ENCODE measurements around the gene ALG10B. TPM values are rescaled to one million over a fixed set of nuclear protein-coding genes. Genes with fewer than 3 reads are reported as not detected.

Gene ALG10B
- total and polyA plus RNA-seq, 2 of the 4 experiments (the other 2 are of a cell fraction) = 2.9 to 3.6 TPM

- TF ChIP-seq ELK1 (IDR thresholded peaks at IDR 0.05; ENCODE audit: borderline replicate concordance, low read depth, low read length) (no peak), SMC3 (IDR thresholded peaks at IDR 0.05; ENCODE audit: low read depth, low read length) (no peak)
Measured at GRCh38 chr12:38269897-38270296, 46.7 kb upstream of the ALG10B start (continued).

DNA sequence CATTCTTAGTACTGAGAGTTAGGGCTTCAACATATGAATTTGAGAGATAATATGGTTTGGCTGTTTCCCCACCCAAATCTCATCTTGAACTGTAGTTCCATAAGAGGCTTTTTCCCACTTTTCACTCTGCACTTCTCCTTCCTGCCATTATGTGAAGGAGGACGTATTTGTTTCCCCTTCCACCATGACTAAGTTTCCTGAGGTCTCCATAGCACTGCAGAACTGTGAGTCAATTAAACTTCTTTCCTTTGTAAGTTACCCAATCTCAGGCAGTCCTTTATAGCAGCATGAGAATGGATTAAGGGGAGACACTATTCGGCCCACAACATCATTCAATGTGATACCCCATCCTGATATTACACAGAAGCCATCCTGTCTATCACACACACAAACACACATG lies 36.8 kb upstream of the ALG10B start:
- H3K9me1 ChIP-seq (ENCODE audit: insufficient read depth, low read length) = no peaks in the 10 kb centered on the region
- no peak overlapping the region for H3K27ac ChIP-seq (ENCODE audit: insufficient read depth, low read length)
- no peak overlapping the region for H3K4ac ChIP-seq (ENCODE audit: low read depth, low read length)
- H2AK5ac ChIP-seq (ENCODE audit: low read depth, low read length) = no peak overlapping the region
- no peak overlapping the region for H3K4me3 ChIP-seq (ENCODE audit: insufficient read depth, low read depth, low read length)
- in situ Hi-C loops (cut with MboI; ENCODE audit: low sequenced_read_pairs) (no loop called here), dilution Hi-C loops (cut with HindIII; ENCODE audit: low sequenced_read_pairs, unreplicated experiment) (no loop called here), intact Hi-C loops (cut with micrococcal nuclease) (no loop called here)
- no peak overlapping the region for H4K8ac ChIP-seq (ENCODE audit: low read depth in 2 of 2, low read length in 2 of 2)
- H2BK15ac ChIP-seq (ENCODE audit: low read depth, low read length) = no peak overlapping the region
- no peak overlapping the region for H2BK20ac ChIP-seq (ENCODE audit: low read depth, low read length)
- no peaks in the 10 kb centered on the region for H3K79me1 ChIP-seq (ENCODE audit: low read depth in 1 of 2, low read length in 2 of 2)
- 0 out of 2 replicates have a peak, but pooled peaks cover 1% of the 10 kb centered on the region for H3K9me3 ChIP-seq (ENCODE audit: control insufficient read depth, insufficient read depth, low read length)
- H3K56ac ChIP-seq (ENCODE audit: extremely low read depth, insufficient read depth, low read length) = no peak overlapping the region
- ATAC-seq (ENCODE audit: low read depth) = no peak
- H3K4me1 ChIP-seq (ENCODE audit: control insufficient read depth, insufficient read depth, low read length) = no peaks in the 10 kb centered on the region
- H4K20me1 ChIP-seq (ENCODE audit: insufficient read depth, low read length) = no peaks in the 10 kb centered on the region
- POLR2A ChIA-PET (ENCODE audit: unreplicated experiment) = no interaction called here
- CTCF ChIA-PET = no interaction called here
- H3K23ac ChIP-seq (ENCODE audit: low read depth, low read length) = no peak overlapping the region
- no CpG with 5 or more reads among the region's 2 CpGs for whole genome bisulfite sequencing, 2 experiments (ENCODE audit: extremely low coverage in 2 of 2, insufficient read length in 1 of 2)
- H2AK9ac ChIP-seq (replicated peaks; ENCODE audit: low read depth, low read length, poor library complexity) = no peak overlapping the region
- DNase-seq = no peak
- no peaks in the 10 kb centered on the region for H3K27me3 ChIP-seq (ENCODE audit: control insufficient read depth, insufficient read depth, low read length)
- no peak overlapping the region for H2AFZ ChIP-seq (replicated peaks; ENCODE audit: low read length, poor library complexity)
- no TSS peak for BruUV-seq (replicated peaks)
- H3K14ac ChIP-seq (replicated peaks; ENCODE audit: low read depth, low read length) = no peak overlapping the region
- H3K9ac ChIP-seq (ENCODE audit: low read depth, low read length) = no peak overlapping the region
- no peak overlapping the region for H2BK5ac ChIP-seq (ENCODE audit: low read depth, low read length, poor library complexity, severe bottlenecking)
- H3K18ac ChIP-seq (ENCODE audit: low read depth, low read length) = no peak overlapping the region
- no peak overlapping the region for H3K4me2 ChIP-seq (ENCODE audit: low read depth, low read length)
- H4K5ac ChIP-seq (ENCODE audit: low read depth, low read length) = no peak overlapping the region
- no peaks in the 10 kb centered on the region for H3K36me3 ChIP-seq (ENCODE audit: control insufficient read depth, insufficient read depth, low read length)
- no peak overlapping the region for H2BK120ac ChIP-seq (ENCODE audit: low read depth, low read length)
- H4K91ac ChIP-seq (ENCODE audit: insufficient read depth, low read depth, low read length) = no peak overlapping the region
- TF ChIP-seq CEBPB (IDR thresholded peaks at IDR 0.05; ENCODE audit: low read depth, low read length) = no peak
- TF ChIP-seq RCOR1 (IDR thresholded peaks at IDR 0.05; ENCODE audit: insufficient replicate concordance, low read length) = no peak
- no peak for TF ChIP-seq NFE2L2 (IDR thresholded peaks at IDR 0.05; ENCODE audit: low read depth, low read length)
- TF ChIP-seq MAZ (IDR thresholded peaks at IDR 0.05; ENCODE audit: borderline replicate concordance, low read depth, low read length) = no peak
- no peak for TF ChIP-seq USF2 (IDR thresholded peaks at IDR 0.05; ENCODE audit: low read depth, low read length)
- TF ChIP-seq CTCF (conservative IDR thresholded peaks at IDR 0.05; ENCODE audit: low read depth, low read length) = no peak
- no peak for TF ChIP-seq BHLHE40 (IDR thresholded peaks at IDR 0.05; ENCODE audit: low read depth, low read length)
- TF ChIP-seq MXI1 (IDR thresholded peaks at IDR 0.05; ENCODE audit: borderline replicate concordance, low read depth, low read length) = no peak
- no peak for TF ChIP-seq ELK1 (IDR thresholded peaks at IDR 0.05; ENCODE audit: borderline replicate concordance, low read depth, low read length)
- TF ChIP-seq RFX5 (IDR thresholded peaks at IDR 0.05; ENCODE audit: low read depth, low read length) = no peak
- no peak for TF ChIP-seq SMC3 (IDR thresholded peaks at IDR 0.05; ENCODE audit: low read depth, low read length)
- TF ChIP-seq CHD1 (IDR thresholded peaks at IDR 0.05; ENCODE audit: low read depth, low read length) = no peak
